ENCODE measurements around the gene OASL. TPM values are rescaled to one million over a fixed set of nuclear protein-coding genes. Genes with fewer than 3 reads are reported as not detected.

Gene OASL
- total and polyA plus RNA-seq, 2 donors from 2014 or later, result 1.0 TPM

- Histone ChIP-seq H3K9ac (ENCODE audit: low read length in 3 of 3) (no peak overlapping the region), H3K36me3 (ENCODE audit: control insufficient read depth in 2 of 3, insufficient read depth in 3 of 3, low read length in 3 of 3) (peaks cover 0 to 13% (median 8%) of the 10 kb centered on the region in 3 donors), H3K27ac (ENCODE audit: low read depth in 2 of 2, low read length in 2 of 2) (no peak overlapping the region), H3K4me3 (ENCODE audit: low read length in 3 of 3) (no peak overlapping the region), H3K4me1 (ENCODE audit: control insufficient read depth in 2 of 3, insufficient read depth in 2 of 3, low read depth in 1 of 3, low read length in 3 of 3) (peaks cover 0 to 2% (median 0%) of the 10 kb centered on the region in 3 donors), H3K27me3 (ENCODE audit: control insufficient read depth, insufficient read depth, low read length) (no peaks in the 10 kb centered on the region), H3K9me3 (ENCODE audit: control insufficient read depth in 2 of 3, insufficient read depth in 1 of 3, low read length in 3 of 3) (no peaks in the 10 kb centered on the region)
- TF ChIP-seq CTCF (IDR thresholded peaks at IDR 0.05; ENCODE audit: borderline replicate concordance, extremely low read depth, insufficient read depth), result no peak
- DNase-seq (no peak), FAIRE-seq (no peak)
- intact Hi-C loops (cut with DNase I), result no loop called here
Measured at GRCh38 chr12:121010860-121011259, 28.2 kb downstream of the OASL start.

GRCh38 chr12:121009741-121010140, 29.3 kb downstream of the OASL start:
- FAIRE-seq (no peak), DNase-seq (peak in 4 of 5 donors; percentile 56 to 74 (median 65))
- no peak overlapping the region for H3K9ac ChIP-seq (ENCODE audit: low read length in 3 of 3)
- H3K36me3 ChIP-seq (ENCODE audit: control insufficient read depth in 2 of 3, insufficient read depth in 3 of 3, low read length in 3 of 3), result peaks cover 0 to 13% (median 8%) of the 10 kb centered on the region in 3 donors
- H3K27ac ChIP-seq (ENCODE audit: low read depth in 2 of 2, low read length in 2 of 2), result no peak overlapping the region
- no peaks in the 10 kb centered on the region for H3K4me1 ChIP-seq (ENCODE audit: control insufficient read depth in 2 of 3, insufficient read depth in 2 of 3, low read depth in 1 of 3, low read length in 3 of 3)
- intact Hi-C loops (cut with DNase I), result no loop called here
- no peaks in the 10 kb centered on the region for H3K27me3 ChIP-seq (ENCODE audit: control insufficient read depth, insufficient read depth, low read length)
- no peak overlapping the region for H3K4me3 ChIP-seq (ENCODE audit: low read length in 3 of 3)
- H3K9me3 ChIP-seq (ENCODE audit: control insufficient read depth in 2 of 3, insufficient read depth in 1 of 3, low read length in 3 of 3), result no peaks in the 10 kb centered on the region
- peak; percentile 72 for TF ChIP-seq CTCF (IDR thresholded peaks at IDR 0.05; ENCODE audit: borderline replicate concordance, extremely low read depth, insufficient read depth)

DNA sequence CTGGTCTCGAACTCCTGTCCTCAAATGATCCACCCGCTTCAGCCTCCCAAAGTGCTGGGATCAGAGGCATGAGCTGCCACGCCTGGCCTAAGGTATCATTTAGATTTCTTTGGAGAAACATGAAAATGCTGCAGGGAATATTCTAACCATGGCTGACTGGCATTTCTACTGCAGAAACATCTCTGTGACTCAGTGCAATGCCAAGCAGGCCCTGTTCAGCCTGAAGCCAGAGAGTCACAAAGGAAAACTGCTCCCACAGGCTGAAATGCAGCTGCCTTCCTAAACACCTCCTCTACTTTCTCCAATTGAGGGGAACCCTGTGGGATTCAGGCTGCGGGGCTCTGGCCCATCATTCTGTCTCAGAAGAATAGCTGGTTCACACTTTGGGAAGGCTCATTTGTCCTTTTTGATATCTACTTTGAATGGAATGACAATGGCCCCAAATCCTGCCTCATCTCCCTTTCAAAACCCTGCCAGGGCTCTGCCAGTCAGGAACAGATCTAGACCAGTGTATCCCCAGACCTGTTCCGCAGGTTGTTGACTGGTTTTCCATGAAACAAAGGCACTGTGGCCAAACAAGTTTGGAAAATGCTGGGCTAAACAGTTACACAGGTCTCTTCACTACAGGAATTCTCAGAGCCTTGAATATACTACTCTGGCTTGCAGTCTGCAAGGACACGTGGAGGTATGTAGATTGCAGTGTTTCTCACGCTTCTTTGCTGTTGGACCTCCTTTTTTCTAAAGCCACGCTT, 30.5 kb downstream of the OASL start:
- intact Hi-C loops (cut with DNase I), result no loop called here
- no peak overlapping the region for H3K4me3 ChIP-seq (ENCODE audit: low read length in 3 of 3)
- no peak overlapping the region for H3K27ac ChIP-seq (ENCODE audit: low read depth in 2 of 2, low read length in 2 of 2)
- no peaks in the 10 kb centered on the region for H3K4me1 ChIP-seq (ENCODE audit: control insufficient read depth in 2 of 3, insufficient read depth in 2 of 3, low read depth in 1 of 3, low read length in 3 of 3)
- H3K36me3 ChIP-seq (ENCODE audit: control insufficient read depth in 2 of 3, insufficient read depth in 3 of 3, low read length in 3 of 3), result peaks cover 0 to 19% (median 13%) of the 10 kb centered on the region in 3 donors
- FAIRE-seq, result no peak
- no peak overlapping the region for H3K9ac ChIP-seq (ENCODE audit: low read length in 3 of 3)
- no peak for TF ChIP-seq CTCF (IDR thresholded peaks at IDR 0.05; ENCODE audit: borderline replicate concordance, extremely low read depth, insufficient read depth)
- H3K9me3 ChIP-seq (ENCODE audit: control insufficient read depth in 2 of 3, insufficient read depth in 1 of 3, low read length in 3 of 3), result no peaks in the 10 kb centered on the region
- H3K27me3 ChIP-seq (ENCODE audit: control insufficient read depth, insufficient read depth, low read length), result no peaks in the 10 kb centered on the region
- no peak for DNase-seq

Measured in kidney (tissue), 14 donors.